ENCODE data around the gene RPS6KA2. TPM values are rescaled to one million over a fixed set of nuclear protein-coding genes. Genes with fewer than 3 reads are reported as not detected.

Gene RPS6KA2
- total RNA-seq, 4 donors from 2014 or later: 22.7 to 55.9 (median 40.6) TPM

GRCh38 chr6:166474721-166475565, 152.1 kb downstream of the RPS6KA2 start:
- no peak overlapping the region for H3K4me3 ChIP-seq (ENCODE audit: low read depth, poor library complexity, severe bottlenecking)
- TF ChIP-seq POLR2A (IDR thresholded peaks at IDR 0.05): no peak
- DNase-seq (ENCODE audit: low spot score in 2 of 2): no peak
- 58 to 59% methylated on average over 25 to 26 of the region's 26 CpGs for WGBS, 2 donors
- intact Hi-C loops (cut with DNase I; ENCODE audit: low total_unique reads): no loop called here

- intact Hi-C loops (cut with DNase I; ENCODE audit: low total_unique reads): no loop called here
- H3K4me3 ChIP-seq (ENCODE audit: low read depth, poor library complexity, severe bottlenecking): no peak overlapping the region
- WGBS, 2 donors: 67 to 72% methylated on average over 12 of the region's 12 CpGs
- TF ChIP-seq, protein P1, sequence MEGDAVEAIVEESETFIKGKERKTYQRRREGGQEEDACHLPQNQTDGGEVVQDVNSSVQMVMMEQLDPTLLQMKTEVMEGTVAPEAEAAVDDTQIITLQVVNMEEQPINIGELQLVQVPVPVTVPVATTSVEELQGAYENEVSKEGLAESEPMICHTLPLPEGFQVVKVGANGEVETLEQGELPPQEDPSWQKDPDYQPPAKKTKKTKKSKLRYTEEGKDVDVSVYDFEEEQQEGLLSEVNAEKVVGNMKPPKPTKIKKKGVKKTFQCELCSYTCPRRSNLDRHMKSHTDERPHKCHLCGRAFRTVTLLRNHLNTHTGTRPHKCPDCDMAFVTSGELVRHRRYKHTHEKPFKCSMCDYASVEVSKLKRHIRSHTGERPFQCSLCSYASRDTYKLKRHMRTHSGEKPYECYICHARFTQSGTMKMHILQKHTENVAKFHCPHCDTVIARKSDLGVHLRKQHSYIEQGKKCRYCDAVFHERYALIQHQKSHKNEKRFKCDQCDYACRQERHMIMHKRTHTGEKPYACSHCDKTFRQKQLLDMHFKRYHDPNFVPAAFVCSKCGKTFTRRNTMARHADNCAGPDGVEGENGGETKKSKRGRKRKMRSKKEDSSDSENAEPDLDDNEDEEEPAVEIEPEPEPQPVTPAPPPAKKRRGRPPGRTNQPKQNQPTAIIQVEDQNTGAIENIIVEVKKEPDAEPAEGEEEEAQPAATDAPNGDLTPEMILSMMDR (IDR thresholded peaks at IDR 0.05): no peak
- no peak for TF ChIP-seq POLR2A (IDR thresholded peaks at IDR 0.05)
- no peak for DNase-seq (ENCODE audit: low spot score in 2 of 2)
These were observed 153.0 kb downstream of the RPS6KA2 start for GRCh38 chr6:166473886-166474571.

- no peak overlapping the region for H3K4me3 ChIP-seq (ENCODE audit: low read depth, poor library complexity, severe bottlenecking)
- no peak for DNase-seq (ENCODE audit: low spot score in 2 of 2)
- TF ChIP-seq POLR2A (IDR thresholded peaks at IDR 0.05): no peak
- 95% methylated on average over 12 of the region's 12 CpGs for WGBS, 2 donors
- intact Hi-C loops (cut with DNase I; ENCODE audit: low total_unique reads): no loop called here
These were observed 154.4 kb downstream of the RPS6KA2 start for GRCh38 chr6:166472636-166473035.

- 92 to 93% methylated on average over 10 of the region's 10 CpGs for whole genome bisulfite sequencing, 2 donors
- DNase-seq (ENCODE audit: low spot score in 2 of 2): no peak
- no peak overlapping the region for H3K4me3 ChIP-seq (ENCODE audit: low read depth, poor library complexity, severe bottlenecking)
- intact Hi-C loops (cut with DNase I; ENCODE audit: low total_unique reads): no loop called here
- no peak for TF ChIP-seq POLR2A (IDR thresholded peaks at IDR 0.05)
- TF ChIP-seq, protein P1 (IDR thresholded peaks at IDR 0.05): no peak
These were observed 155.2 kb downstream of the RPS6KA2 start for GRCh38 chr6:166471797-166472260.

DNA sequence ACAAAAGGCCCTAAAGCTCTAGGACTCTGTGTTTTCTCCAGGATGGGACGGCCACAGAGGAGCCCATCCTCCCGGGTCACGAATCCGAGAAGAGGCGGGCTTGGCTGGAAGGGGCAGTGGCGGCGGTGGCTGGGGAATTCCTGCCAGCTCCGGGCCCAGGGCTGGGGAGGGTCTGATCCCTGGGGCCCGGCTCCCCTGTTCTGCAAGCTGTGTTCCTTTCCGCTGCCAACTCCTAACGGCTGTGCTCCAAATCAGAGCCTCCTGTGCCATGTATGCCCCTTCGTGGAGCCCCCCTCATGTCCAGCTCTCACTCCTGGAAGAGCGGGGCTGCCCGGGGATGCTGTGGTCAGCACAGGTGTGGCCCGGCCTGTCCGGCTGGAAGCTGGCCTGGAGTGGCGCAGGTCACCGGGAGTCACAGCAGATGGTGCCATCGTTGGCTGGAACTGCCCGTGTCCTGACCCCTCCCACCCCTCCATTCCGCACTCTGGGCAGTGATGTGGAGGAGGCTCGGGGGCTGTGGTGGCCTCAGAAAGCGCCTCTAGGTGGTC, 156.1 kb downstream of the RPS6KA2 start:
- no peak for TF ChIP-seq POLR2A (IDR thresholded peaks at IDR 0.05)
- TF ChIP-seq, protein P1 (IDR thresholded peaks at IDR 0.05): no peak
- H3K4me3 ChIP-seq (ENCODE audit: low read depth, poor library complexity, severe bottlenecking): no peak overlapping the region
- intact Hi-C loops (cut with DNase I; ENCODE audit: low total_unique reads): no loop called here
- WGBS, 2 donors: 78 to 87% methylated on average over 18 to 23 of the region's 23 CpGs
- no peak for DNase-seq (ENCODE audit: low spot score in 2 of 2)

- 62 to 68% methylated on average over 20 of the region's 20 CpGs for WGBS, 2 donors
- intact Hi-C loops (cut with DNase I; ENCODE audit: low total_unique reads): no loop called here
- DNase-seq (ENCODE audit: low spot score in 2 of 2): no peak
- no peak for TF ChIP-seq POLR2A (IDR thresholded peaks at IDR 0.05)
- TF ChIP-seq, protein P1 (IDR thresholded peaks at IDR 0.05): no peak
- no peak overlapping the region for H3K4me3 ChIP-seq (ENCODE audit: low read depth, poor library complexity, severe bottlenecking)
These were observed 156.8 kb downstream of the RPS6KA2 start for GRCh38 chr6:166470029-166470862.
